ENCODE measurements around the gene ARAF. TPM values are rescaled to one million over a fixed set of nuclear protein-coding genes. Genes with fewer than 3 reads are reported as not detected.
"Not testable (repeated sequence)": the region's sequence is repeated elsewhere in the genome, so short reads cannot be mapped to it uniquely, and the experiment has no call there.

The ARAF gene
- total RNA-seq, 3 donors from 2014 or later, result 93.0 to 103 (median 97.3) TPM

DNA sequence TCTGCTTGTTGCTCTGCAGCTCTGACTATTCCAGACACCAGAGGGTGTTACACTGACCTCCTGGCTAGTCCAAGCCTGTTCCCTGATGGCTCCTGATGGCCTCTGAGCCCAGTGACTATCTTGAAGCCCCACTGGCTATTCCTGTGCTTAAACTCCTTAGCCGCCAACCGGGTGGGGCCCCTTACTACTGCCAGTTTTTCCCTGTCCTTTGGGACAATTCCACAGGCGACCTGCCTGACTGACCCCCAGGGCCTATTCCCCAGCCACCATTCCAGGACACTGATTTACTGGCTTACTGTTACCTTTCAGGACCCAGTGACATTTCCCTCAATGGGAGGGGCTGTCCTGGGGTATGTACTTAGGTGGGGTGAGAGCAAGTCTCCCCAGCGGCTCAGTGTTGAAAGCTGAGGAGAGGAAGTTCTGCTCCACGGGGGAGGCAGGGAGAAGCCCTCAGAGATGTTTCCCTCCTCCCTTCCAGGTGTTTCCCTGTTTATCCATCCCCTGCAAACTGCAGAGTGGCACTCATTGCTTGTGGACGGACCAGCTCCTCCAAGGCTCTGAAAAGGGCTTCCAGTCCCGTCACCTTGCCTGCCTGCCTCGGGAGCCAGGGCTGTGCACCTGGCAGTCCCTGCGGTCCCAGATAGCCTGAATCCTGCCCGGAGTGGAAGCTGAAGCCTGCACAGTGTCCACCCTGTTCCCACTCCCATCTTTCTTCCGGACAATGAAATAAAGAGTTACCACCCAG is 25.2 kb downstream of the ARAF start:
- Mint-ChIP-seq H3K36me3 (ENCODE audit: insufficient read depth) (peaks cover 2% of the 10 kb centered on the region), H3K9me3 (no peaks in the 10 kb centered on the region), H3K4me3 (no peak overlapping the region), H3K4me1 (ENCODE audit: low read depth) (peaks cover 21% of the 10 kb centered on the region), H3K27me3 (ENCODE audit: low read depth) (no peaks in the 10 kb centered on the region)
- no peak for DNase-seq
- ATAC-seq, result no peak

DNA sequence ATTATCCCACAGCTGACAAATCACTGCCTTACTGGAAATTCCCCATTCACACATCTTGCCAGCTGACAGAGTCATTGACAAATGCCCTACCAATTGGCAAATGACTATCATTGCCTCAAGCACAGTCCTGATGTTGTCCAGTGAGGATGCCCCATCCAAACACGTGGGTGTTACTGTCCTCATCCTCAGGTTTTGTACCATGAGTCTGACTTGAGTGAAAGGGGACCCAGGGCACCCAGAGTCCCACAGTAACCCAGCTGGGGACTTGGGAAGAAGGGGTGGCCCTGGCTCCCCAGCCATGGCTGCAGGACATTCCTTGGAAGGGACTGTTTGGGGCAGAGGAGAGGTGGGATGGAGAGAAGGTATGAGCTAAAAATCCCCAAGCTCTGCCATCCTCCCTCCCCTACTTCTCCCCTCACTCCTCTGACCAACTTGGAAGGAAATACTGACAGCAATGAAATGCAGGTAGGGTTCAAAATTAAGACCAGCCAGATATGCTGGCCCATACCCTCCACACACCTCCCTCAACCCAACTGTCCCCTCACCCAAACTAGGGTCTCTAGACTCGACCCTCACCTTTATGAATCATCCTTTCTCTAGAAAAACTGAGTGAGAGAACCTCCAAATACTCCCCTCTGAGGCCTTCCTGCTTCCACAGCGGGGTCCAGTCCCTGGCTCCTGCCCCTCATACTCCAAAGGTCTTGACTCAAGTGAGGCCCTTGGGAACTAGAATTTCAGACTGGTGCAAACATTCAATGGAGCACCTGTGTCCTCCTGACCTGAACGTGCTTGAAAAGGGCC is 26.3 kb downstream of the ARAF start:
- Mint-ChIP-seq H3K36me3 (ENCODE audit: insufficient read depth) (peaks cover 2% of the 10 kb centered on the region), H3K27me3 (ENCODE audit: low read depth) (no peaks in the 10 kb centered on the region), H3K4me1 (ENCODE audit: low read depth) (peaks cover 11% of the 10 kb centered on the region), H3K4me3 (no peak overlapping the region), H3K9me3 (no peaks in the 10 kb centered on the region)
- DNase-seq (no peak), ATAC-seq (no peak)

GRCh38 chrX:47587906-47588735 is 27.1 kb downstream of the ARAF start:
- DNase-seq (no peak), ATAC-seq (no peak)
- peaks cover 8% of the 10 kb centered on the region for H3K4me1 Mint-ChIP-seq (ENCODE audit: low read depth)
- no peaks in the 10 kb centered on the region for H3K27me3 Mint-ChIP-seq (ENCODE audit: low read depth)
- no peak overlapping the region for H3K4me3 Mint-ChIP-seq
- no peaks in the 10 kb centered on the region for H3K9me3 Mint-ChIP-seq
- peaks cover 2% of the 10 kb centered on the region for H3K36me3 Mint-ChIP-seq (ENCODE audit: insufficient read depth)

GRCh38 chrX:47590984-47591383 is 30.0 kb downstream of the ARAF start:
- Mint-ChIP-seq H3K9me3 (no peaks in the 10 kb centered on the region), H3K27me3 (ENCODE audit: low read depth) (no peaks in the 10 kb centered on the region), H3K4me3 (no peak overlapping the region), H3K36me3 (ENCODE audit: insufficient read depth) (no peaks in the 10 kb centered on the region), H3K4me1 (ENCODE audit: low read depth) (peaks cover 8% of the 10 kb centered on the region)
- DNase-seq (no peak), ATAC-seq (no peak)

DNA sequence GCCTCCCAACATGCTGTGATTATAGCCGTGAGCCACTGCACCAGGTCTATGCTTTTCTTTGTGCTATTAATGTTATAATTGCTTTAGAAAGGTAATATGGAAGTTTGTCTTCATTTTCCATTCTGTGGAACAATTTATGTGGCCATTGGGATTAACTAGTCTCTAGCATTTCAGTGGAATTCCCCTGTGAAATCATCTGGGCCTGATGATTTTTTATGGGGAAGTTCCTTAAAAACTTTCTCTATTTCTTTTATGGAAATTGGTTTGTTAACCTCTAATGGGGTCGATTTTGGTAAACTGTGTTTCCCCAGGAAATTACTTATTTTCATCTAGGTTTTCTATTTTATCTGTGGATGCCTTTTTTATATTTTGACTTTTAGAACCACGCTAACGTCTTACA is 32.5 kb downstream of the ARAF start:
- Mint-ChIP-seq H3K4me1 (ENCODE audit: low read depth) (peaks cover 18% of the 10 kb centered on the region), H3K27me3 (ENCODE audit: low read depth) (no peaks in the 10 kb centered on the region), H3K36me3 (ENCODE audit: insufficient read depth) (peaks cover 3% of the 10 kb centered on the region), H3K9me3 (peaks cover 9% of the 10 kb centered on the region), H3K4me3 (no peak overlapping the region)
- DNase-seq (no peak), ATAC-seq (no peak)

DNA sequence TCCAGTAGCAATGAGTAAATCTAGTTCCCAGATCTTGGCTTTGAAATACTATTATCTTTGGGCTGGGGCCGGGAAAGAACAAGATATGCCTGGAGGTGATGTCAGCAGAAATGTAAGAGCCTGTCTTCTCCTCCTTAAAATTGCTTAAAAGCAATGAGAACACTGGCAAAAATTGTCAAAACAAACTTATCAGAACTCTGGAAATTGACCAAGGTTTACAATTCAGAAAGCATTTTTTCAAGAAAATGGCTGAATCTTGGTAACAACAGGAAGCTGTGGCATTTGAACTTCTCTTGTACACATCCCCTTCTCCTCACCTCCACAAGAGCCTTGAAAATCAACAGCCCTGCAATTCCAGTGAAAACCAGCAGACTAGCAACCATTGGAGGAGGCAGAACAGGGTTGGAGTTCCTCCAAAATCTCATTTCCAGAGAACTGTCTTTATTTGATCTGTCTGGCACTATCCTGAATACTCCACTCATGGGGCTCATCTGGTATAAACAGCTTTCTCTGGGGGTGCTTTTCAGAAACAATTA is 34.8 kb downstream of the ARAF start:
- ATAC-seq (no peak), DNase-seq (no peak)
- H3K9me3 Mint-ChIP-seq, result peaks cover 9% of the 10 kb centered on the region
- H3K36me3 Mint-ChIP-seq (ENCODE audit: insufficient read depth), result peaks cover 3% of the 10 kb centered on the region
- H3K4me1 Mint-ChIP-seq (ENCODE audit: low read depth), result peaks cover 18% of the 10 kb centered on the region
- no peaks in the 10 kb centered on the region for H3K27me3 Mint-ChIP-seq (ENCODE audit: low read depth)
- H3K4me3 Mint-ChIP-seq, result no peak overlapping the region

DNA sequence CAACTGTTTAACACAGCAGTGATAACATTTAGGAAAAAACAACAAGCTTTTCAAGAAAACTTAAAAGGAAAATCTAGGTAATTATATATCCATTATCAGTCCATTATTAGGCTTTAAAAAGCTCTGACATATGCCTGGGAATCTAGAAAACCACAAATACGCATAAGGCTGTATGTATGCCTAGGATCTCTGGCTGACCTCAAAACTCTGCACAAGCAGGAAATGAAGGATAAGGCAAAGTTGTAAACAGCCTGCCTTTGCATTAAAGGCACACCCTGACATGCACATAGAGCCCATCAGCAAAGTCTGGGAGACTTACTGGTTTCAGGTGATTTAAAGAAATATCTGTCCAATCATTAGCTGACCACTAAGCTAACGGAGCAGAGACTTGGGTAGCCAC is 35.3 kb downstream of the ARAF start:
- peaks cover 18% of the 10 kb centered on the region for H3K4me1 Mint-ChIP-seq (ENCODE audit: low read depth)
- no peak overlapping the region for H3K4me3 Mint-ChIP-seq
- DNase-seq (no peak), ATAC-seq (no peak)
- peaks cover 9% of the 10 kb centered on the region for H3K9me3 Mint-ChIP-seq
- peaks cover 3% of the 10 kb centered on the region for H3K36me3 Mint-ChIP-seq (ENCODE audit: insufficient read depth)
- H3K27me3 Mint-ChIP-seq (ENCODE audit: low read depth), result no peaks in the 10 kb centered on the region

DNA sequence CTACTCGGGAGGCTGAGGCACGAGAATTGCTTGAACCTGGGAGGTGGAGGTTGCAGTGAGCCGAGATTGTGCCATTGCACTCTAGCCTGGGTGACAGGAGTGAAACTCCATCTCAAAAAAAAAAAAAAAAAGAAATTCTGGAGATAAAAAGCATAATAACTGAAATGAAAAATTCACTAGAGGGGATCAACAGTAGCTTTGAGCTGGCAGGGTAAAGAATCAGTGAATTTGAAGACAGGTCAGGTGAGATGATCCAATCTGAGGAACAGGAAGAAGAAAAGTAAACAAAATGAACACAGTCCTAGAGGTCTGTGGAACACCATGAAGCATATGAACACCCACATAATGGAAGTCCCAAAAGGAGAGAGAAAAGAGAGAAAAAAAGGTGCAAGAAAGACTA is 36.2 kb downstream of the ARAF start:
- Mint-ChIP-seq H3K9me3 (peaks cover 9% of the 10 kb centered on the region), H3K4me3 (no peak overlapping the region), H3K36me3 (ENCODE audit: insufficient read depth) (peaks cover 3% of the 10 kb centered on the region), H3K4me1 (ENCODE audit: low read depth) (peaks cover 18% of the 10 kb centered on the region), H3K27me3 (ENCODE audit: low read depth) (no peaks in the 10 kb centered on the region)
- no peak for ATAC-seq
- no peak for DNase-seq

GRCh38 chrX:47603125-47603524 is 42.1 kb downstream of the ARAF start:
- not testable (repeated sequence) for DNase-seq; H3K36me3 Mint-ChIP-seq (ENCODE audit: insufficient read depth); H3K4me1 Mint-ChIP-seq (ENCODE audit: low read depth); H3K27me3 Mint-ChIP-seq (ENCODE audit: low read depth); ATAC-seq; H3K4me3 Mint-ChIP-seq; H3K9me3 Mint-ChIP-seq

DNA sequence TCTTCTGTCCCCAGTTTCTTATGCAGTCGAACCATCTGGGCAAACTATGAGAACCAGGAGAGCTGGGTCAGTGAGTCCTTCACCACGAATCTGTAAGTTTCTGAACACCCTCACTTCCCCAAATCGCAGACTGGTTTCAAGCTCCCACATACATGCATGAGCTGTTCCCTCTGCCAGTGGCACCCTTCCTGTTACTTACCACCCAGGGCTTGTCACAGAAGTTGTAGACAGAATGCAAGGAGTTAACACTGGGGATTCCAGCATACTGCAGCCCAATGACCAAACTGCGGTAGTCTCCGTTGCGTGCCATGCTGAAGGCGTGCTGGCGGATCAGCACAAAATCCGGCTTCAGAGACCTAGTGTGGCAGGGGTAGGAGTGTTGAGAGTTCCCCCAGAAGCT is 44.0 kb downstream of the ARAF start:
- ATAC-seq, result no peak
- Mint-ChIP-seq H3K27me3 (ENCODE audit: low read depth) (no peaks in the 10 kb centered on the region), H3K4me1 (ENCODE audit: low read depth) (no peaks in the 10 kb centered on the region), H3K9me3 (no peaks in the 10 kb centered on the region), H3K4me3 (no peak overlapping the region), H3K36me3 (ENCODE audit: insufficient read depth) (no peaks in the 10 kb centered on the region)
- no peak for DNase-seq

- no peaks in the 10 kb centered on the region for H3K27me3 Mint-ChIP-seq (ENCODE audit: low read depth)
- H3K36me3 Mint-ChIP-seq (ENCODE audit: insufficient read depth), result no peaks in the 10 kb centered on the region
- ATAC-seq (no peak), DNase-seq (no peak)
- H3K9me3 Mint-ChIP-seq, result no peaks in the 10 kb centered on the region
- no peaks in the 10 kb centered on the region for H3K4me1 Mint-ChIP-seq (ENCODE audit: low read depth)
- H3K4me3 Mint-ChIP-seq, result no peak overlapping the region
These were observed 46.1 kb downstream of the ARAF start for GRCh38 chrX:47607091-47607490.

GRCh38 chrX:47608130-47608810 is 47.3 kb downstream of the ARAF start:
- Mint-ChIP-seq H3K27me3 (ENCODE audit: low read depth) (no peaks in the 10 kb centered on the region), H3K36me3 (ENCODE audit: insufficient read depth) (no peaks in the 10 kb centered on the region), H3K9me3 (no peaks in the 10 kb centered on the region), H3K4me3 (no peak overlapping the region), H3K4me1 (ENCODE audit: low read depth) (no peaks in the 10 kb centered on the region)
- DNase-seq (no peak), ATAC-seq (no peak)

DNA sequence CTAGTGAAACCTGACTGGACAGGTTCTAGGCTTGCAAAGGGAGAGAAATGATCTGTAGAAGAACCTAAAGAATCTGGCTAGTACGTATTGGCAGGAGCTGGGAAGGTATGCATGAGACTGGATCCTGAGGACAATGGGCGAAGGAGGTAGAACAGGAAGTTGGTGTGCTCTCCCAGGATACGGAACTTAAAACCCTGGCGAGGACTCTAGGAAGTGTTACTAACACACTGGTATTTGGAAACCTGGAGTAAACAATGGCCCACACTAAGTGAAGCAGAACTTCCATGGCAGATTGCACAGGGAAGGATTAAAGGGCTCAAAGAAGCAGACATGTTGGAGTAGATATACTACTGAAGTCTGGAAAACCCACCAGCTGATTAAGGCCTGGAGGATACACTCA is 49.5 kb downstream of the ARAF start:
- Mint-ChIP-seq H3K27me3 (ENCODE audit: low read depth) (no peaks in the 10 kb centered on the region), H3K36me3 (ENCODE audit: insufficient read depth) (no peaks in the 10 kb centered on the region), H3K4me3 (no peak overlapping the region), H3K4me1 (ENCODE audit: low read depth) (no peaks in the 10 kb centered on the region), H3K9me3 (no peaks in the 10 kb centered on the region)
- DNase-seq, result no peak
- no peak for ATAC-seq

DNA sequence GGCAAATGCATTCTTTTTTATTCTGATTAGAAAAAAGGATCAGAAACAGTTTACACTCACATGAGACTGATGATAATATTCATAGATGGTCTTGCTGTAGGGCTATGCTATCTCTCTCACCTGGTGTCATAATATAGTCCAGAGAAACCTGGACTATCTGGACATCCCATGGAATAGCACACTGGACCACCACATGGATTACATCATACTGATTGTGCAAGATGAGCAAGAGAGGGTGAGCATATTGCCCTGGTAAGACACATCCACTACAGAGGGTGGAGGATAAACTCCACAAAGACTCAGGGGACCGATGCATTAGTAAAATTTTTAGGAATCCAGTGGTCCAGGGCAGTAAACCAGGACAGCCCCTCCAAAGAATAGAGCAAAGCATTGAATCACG is 50.5 kb downstream of the ARAF start:
- H3K4me3 Mint-ChIP-seq, result no peak overlapping the region
- H3K4me1 Mint-ChIP-seq (ENCODE audit: low read depth), result no peaks in the 10 kb centered on the region
- DNase-seq (no peak), ATAC-seq (no peak)
- H3K27me3 Mint-ChIP-seq (ENCODE audit: low read depth), result no peaks in the 10 kb centered on the region
- no peaks in the 10 kb centered on the region for H3K9me3 Mint-ChIP-seq
- H3K36me3 Mint-ChIP-seq (ENCODE audit: insufficient read depth), result no peaks in the 10 kb centered on the region

All from activated T-cell treated with anti-CD3 and anti-CD28 coated beads, Interleukin-2, amount 50 U/mL, for 4 hours (primary cell).